ENCODE data around the gene SNX14.
"Not testable (repeated sequence)": the region's sequence is repeated elsewhere in the genome, so short reads cannot be mapped to it uniquely, and the experiment has no call there.

Gene SNX14

GRCh38 chr6:85593438-85594196 lies at the start of gene SNX14:
SNX14 (minus strand) TSS chr6:85593858; CDS start chr6:85593718, 140 bp downstream.
- DNase-seq = peak; percentile 97

GRCh38 chr6:85642774-85643536 lies 49.3 kb upstream of the SNX14 start, which contains the start of gene SYNCRIP:
SYNCRIP (minus strand) TSS chr6:85642886; CDS start chr6:85641439, 1,447 bp downstream.
- DNase-seq = peak; percentile 99

DNA sequence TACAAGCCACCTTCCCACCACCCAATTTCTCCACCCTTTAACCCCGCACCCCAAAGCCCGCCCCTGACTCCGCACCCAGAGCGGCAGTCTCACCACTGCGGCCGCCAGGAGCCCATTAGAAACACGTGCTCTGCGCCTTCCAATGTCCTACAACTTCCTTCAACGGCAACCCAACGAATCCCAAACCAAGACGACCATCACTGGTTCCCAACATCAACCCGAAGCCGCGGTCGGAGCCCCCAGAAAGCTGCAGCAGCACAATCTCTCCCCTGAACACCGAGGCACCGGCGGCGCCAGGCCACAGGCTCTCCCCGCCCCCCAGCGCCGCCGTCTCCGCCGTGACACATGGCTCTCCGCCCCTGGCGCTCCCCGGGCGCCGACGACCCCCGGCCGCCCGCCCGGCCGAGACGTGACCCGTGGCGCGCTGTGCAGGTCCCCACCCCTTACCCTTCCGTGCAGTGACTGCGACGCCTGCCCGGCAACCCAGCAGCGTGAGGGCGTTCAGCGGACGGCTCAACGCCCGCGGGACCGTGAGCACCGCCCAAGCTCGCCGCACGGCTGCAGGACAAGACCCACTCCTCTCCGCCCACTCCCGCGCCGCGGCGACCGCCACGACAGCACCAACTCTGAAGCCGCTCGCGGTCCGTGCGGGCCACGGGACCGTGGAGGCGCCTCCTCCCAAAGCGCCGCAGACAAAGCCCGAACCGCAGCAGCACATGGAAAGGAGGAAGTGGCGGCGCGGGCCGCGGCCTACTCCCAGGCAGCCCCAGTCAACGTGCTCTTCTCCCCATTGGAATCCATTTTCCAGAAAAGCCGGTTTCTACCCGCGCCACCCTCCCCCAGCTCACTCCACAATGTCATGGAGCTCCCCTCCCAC lies 48.5 kb upstream of the SNX14 start:
- peak; percentile 74 for DNase-seq

GRCh38 chr6:85641522-85641896 lies 47.9 kb upstream of the SNX14 start:
- no peak for DNase-seq

DNA sequence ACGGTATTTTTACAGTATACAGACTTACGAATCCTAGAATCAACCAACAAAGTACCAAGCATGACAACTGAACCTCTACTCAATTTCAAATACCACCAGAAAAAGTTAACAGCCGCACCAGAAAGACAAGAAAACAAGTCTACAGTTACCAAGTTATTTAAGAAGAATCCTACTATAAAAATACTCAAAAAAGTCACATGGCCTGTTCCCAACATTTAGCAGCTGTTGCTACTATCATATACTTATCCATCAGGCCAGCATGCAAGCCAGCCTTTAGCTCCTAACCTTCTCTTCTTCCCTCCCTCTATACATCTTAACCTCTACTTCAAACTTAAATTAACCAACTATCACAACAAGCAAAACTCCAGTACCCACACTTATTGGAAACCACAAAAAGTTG lies 47.2 kb upstream of the SNX14 start:
- no peak for DNase-seq

GRCh38 chr6:85637579-85637978 lies 43.9 kb upstream of the SNX14 start:
- DNase-seq = no peak

DNA sequence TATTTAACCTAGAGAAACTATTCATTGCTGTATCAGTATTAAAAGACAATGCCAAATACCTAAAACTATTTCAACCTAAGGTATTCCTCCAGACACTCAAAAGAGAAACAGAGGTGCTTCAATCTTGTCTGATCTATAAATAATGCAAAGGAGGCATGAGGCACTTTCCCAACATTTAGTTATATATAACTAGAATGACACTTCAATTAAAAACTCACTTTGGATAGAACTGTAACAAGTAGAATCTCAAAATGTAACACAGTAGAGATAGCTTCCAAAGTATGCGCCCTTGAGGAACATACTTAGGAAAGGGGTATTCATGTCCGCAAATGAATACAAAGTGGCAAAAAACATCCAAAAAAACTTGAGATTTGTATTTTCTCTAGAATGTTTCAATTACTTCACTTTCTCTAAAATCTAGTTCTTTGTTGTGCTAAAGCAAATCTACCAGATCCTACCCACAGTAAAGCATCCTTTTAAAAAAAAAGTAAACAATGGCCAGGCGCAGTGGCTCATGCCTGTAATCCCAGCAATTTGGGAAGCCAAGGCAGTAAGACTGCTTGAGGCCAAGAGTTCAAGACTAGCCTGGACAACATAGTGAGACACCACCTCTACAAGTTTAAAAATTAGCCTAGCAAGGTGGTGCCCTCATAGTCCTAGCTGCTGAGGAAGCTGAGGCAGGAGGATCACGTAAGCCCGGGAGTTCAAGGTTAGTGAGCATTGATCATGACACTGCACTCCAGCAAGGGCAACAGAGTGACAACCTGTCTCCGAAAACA lies 38.7 kb upstream of the SNX14 start:
- no peak for DNase-seq

- not testable (repeated sequence) for DNase-seq
Observed at GRCh38 chr6:85631117-85631516, 37.5 kb upstream of the SNX14 start.

GRCh38 chr6:85628353-85628752 lies 34.7 kb upstream of the SNX14 start:
- DNase-seq = no peak

DNA sequence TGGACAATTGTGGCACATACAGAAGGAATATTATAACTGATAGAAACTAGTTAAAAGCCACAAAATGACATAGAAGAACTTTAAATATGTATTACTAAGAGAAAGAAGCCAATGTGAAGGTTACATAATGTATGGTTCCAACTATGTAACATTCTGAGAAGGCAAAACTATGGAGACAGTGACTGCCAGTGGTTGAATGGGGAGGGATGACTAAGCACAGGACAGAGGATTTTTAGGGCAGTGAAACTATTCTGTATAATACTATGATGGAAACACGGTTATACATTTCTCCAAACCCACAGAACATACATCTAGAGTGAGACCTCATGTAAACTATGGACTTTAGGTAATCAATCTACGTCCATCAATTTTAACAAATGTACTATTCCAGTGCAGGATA lies 26.6 kb upstream of the SNX14 start:
- no peak for DNase-seq

GRCh38 chr6:85614780-85615179 lies 21.1 kb upstream of the SNX14 start:
- no peak for DNase-seq

- no peak for DNase-seq
Observed at GRCh38 chr6:85612690-85613474, 19.2 kb upstream of the SNX14 start.

GRCh38 chr6:85610182-85610895 lies 16.7 kb upstream of the SNX14 start:
- DNase-seq = no peak

DNA sequence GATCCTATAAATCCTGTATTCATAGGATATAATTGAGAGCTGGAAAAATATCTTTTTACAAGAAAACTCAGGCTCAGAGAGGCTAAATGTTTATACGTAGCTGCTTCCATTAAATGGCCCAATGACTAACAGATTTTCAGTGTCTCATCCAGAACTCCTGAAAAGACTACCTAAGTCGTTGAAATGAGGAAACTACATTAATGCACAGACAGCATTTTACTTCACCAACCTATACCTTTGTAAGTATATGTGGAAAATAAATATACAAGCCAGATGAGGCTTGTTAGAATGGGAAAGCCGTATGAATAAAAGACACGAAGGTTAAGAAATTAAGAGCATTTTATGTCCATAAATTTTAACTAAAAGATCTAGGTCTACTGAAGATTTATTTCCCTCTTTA lies 8.4 kb upstream of the SNX14 start:
- no peak for DNase-seq

DNA sequence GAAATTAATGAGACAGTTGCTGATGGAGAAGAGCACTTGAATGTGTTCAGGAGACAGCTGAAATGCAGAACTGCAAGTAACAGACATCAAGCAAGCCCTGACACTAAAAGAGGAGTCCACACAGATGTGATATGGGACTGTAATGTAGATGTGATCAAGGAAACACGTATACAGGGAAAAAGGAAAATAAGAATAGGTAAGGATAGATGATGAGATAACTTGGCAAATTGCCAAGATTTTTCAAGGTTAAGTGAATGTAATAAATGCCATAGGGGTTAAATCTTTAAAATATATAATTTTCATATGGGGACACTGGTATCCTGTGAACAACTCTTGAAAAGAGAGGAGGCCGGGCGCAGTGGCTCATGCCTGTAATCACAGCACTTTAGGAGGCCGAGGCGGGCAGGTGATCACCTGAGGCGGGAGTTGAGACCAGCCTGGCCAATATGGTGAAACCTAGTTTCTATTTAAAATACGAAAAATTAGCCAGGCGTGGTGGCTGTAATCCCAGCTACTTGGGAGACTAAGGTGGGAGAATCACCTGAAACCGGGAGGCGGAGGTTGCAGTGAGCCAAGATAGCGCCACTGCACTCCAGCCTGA lies 7.2 kb upstream of the SNX14 start:
- DNase-seq = no peak

DNA sequence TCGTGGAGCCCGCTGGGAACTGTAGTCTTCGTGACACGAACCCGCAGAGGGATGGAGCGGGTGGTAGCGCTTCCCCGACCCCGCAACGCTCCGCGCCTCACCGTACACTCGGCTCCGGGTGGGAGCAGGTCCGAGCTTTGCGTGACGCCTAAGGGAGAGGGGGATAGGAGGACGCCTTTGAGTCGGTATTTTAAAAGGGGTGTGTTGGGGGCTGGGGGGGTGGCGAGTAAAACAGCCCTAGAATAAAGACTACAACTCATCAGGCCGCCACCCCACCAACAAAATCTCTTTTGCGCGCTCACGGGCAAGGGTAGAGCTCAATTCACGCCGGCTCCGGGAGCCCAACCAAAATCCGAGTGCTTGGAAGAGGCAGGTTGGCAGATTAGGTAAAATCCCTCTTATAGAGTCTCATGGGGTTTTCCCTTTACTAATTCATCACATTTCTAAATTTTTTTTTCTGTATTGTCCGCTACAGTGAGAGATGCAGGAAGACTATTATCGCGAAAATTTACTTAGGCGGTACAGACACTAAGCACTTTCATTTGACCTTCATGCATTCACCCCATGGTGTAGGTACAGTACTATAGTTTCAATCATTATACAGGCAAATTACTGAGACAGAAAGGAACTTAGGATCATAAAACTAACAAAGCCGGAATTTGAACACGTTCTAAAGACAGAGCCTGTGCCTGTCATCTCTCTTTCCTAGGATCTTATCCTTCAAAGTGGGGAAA lies 706 bp upstream of the SNX14 start:
- DNase-seq = no peak

GRCh38 chr6:85592033-85592432 lies 1.6 kb downstream of the SNX14 start:
- no peak for DNase-seq

GRCh38 chr6:85591207-85591606 lies 2.5 kb downstream of the SNX14 start:
- DNase-seq = no peak

DNA sequence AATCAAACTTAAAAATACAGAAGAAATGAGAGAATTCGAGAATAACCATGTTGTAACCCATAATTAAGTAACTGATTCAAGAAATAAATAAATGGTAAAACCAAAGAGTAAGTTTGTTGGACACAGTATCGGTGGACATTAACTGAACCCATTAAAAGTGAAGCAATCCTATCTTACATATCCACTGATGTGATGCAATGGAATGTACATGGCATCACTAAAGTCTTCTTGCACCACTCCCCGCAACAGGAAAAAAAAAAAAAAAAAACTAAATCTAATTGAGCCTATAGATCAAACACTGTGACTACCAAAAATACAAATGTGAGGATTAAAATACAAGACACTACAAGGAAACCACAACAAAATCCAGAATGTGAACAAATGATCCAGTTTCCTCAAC lies 7.9 kb downstream of the SNX14 start:
- DNase-seq = no peak

- DNase-seq = not testable (repeated sequence)
Observed at GRCh38 chr6:85582832-85583231, 10.8 kb downstream of the SNX14 start.
